Body of pancreas (tissue), 4 donors: Measurements from ENCODE around the gene TP53TG5.

Experiments used
- CTCF ChIP-seq, 7 experiments: fragments of 450-650 bp in 4 of 7; fragments of 200-600 bp in 3 of 7; sonication (generic) in 3 of 7; IDR thresholded peaks; one replicate each; pipeline ENCODE4 v1.5.1; 2016 to 2019; ENCODE audit warnings: antibody characterized with exemption in 7 of 7
- POLR2A ChIP-seq, 3 donors: fragments of 450-650 bp; IDR thresholded peaks; one replicate each; pipeline ENCODE4 v1.6.1; 2016; ENCODE audit warnings: antibody characterized with exemption in 3 of 3, mild to moderate bottlenecking in 2 of 3

DNA sequence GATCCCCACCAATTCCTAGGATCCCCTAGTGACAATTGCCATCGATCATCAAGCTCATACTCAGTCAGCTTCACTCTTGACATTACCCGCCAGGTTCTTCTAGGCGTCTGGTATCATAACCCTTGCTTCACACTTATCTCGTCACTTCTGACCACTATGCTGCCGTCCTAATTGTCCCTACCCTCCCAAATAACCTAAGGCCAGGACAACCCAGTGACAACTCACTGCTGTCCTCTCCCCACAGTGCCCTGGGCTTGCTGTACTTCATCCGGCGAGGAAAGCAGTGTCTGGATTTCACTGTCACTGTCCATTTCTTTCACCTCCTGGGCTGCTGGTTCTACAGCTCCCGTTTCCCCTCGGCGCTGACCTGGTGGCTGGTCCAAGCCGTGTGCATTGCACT lies 11.5 kb downstream of the TP53TG5 start:
- TF ChIP-seq CTCF (IDR thresholded peaks at IDR 0.05) (no peak), POLR2A (IDR thresholded peaks at IDR 0.05) (no peak)
